HEK293 (cell line): ENCODE results near the gene KCNQ2.
A peak's percentile ranks its signal among the peaks of the same experiment; 100 is the strongest.

ENCODE experiments used
- CTCF ChIA-PET: fragments of 350-600 bp; formaldehyde crosslinking; extraction: SDS; loops from one replicate; lab custom pipeline; 2021; ENCODE audit warnings: antibody characterized with exemption; lab: Yijun Ruan, JAX
- POLR2A ChIA-PET: fragments of 300-600 bp; formaldehyde crosslinking; extraction: SDS; loops from one replicate; lab custom pipeline; 2020; ENCODE audit warnings: antibody characterized with exemption, inconsistent platforms; lab: Yijun Ruan, JAX
- H3K27ac ChIP-seq: fragments of 200-500 bp; sonication (Bioruptor generic); 2 replicates; pipeline ENCODE4 v1.5.1; 2014; ENCODE audit warnings: low read depth, low read length, control low read depth, inconsistent platforms; ENCODE audit errors: extremely low read depth
- H3K36me3 ChIP-seq, 2 experiments: fragments of 200-500 bp in 1 of 2; sonication (Bioruptor generic) in 1 of 2; 1 replicate in 1 of 2; 2 replicates in 1 of 2; pipeline ENCODE4 v1.5.1; 2014 to 2017; ENCODE audit warnings: inconsistent platforms in 2 of 2, low read length in 2 of 2; ENCODE audit not compliant: control insufficient read depth in 2 of 2, insufficient read depth in 1 of 2
- H3K4me1 ChIP-seq: fragments of 200-500 bp; sonication (Bioruptor generic); 2 replicates; pipeline ENCODE4 v1.5.1; 2014; ENCODE audit warnings: mild to moderate bottlenecking, low read length, inconsistent platforms; ENCODE audit not compliant: control insufficient read depth, insufficient read depth
- H3K4me3 ChIP-seq: 2 replicates; pipeline ENCODE4 v1.5.1; 2011; ENCODE audit warnings: low read depth, mild to moderate bottlenecking, control low read depth, low read length, moderate library complexity
- H3K9me3 ChIP-seq: fragments of 200-500 bp; sonication (Bioruptor generic); 2 replicates; pipeline ENCODE4 v1.5.1; 2014; ENCODE audit warnings: low read depth, low read length, inconsistent platforms; ENCODE audit not compliant: control insufficient read depth, insufficient read depth
- CTCF ChIP-seq: fragments of 450-650 bp; formaldehyde crosslinking; IDR thresholded peaks from 2 replicates; pipeline ENCODE4 v1.5.1; 2016; ENCODE audit warnings: missing biosample characterization, missing genetic modification characterization
- EGR2 ChIP-seq: fragments of 450-650 bp; formaldehyde crosslinking; IDR thresholded peaks from 2 replicates; pipeline ENCODE4 v1.5.1; 2016; ENCODE audit warnings: low read depth, missing biosample characterization, missing genetic modification characterization
- GLIS1 ChIP-seq: fragments of 450-650 bp; formaldehyde crosslinking; IDR thresholded peaks from 2 replicates; pipeline ENCODE4 v1.5.1; 2016; ENCODE audit warnings: missing biosample characterization, missing genetic modification characterization
- IKZF3 ChIP-seq: fragments of 450-650 bp; IDR thresholded peaks from 2 replicates; pipeline ENCODE4 v1.5.0; 2018; ENCODE audit warnings: missing biosample characterization, mild to moderate bottlenecking, missing genetic modification characterization, moderate library complexity
- KLF1 ChIP-seq: fragments of 450-650 bp; formaldehyde crosslinking; IDR thresholded peaks from 2 replicates; pipeline ENCODE4 v1.5.1; 2016; ENCODE audit warnings: missing biosample characterization, missing genetic modification characterization
- KLF16 ChIP-seq: fragments of 450-650 bp; formaldehyde crosslinking; IDR thresholded peaks from 2 replicates; pipeline ENCODE4 v1.5.1; 2017; ENCODE audit warnings: missing biosample characterization, missing genetic modification characterization
- KLF8 ChIP-seq: fragments of 450-650 bp; formaldehyde crosslinking; IDR thresholded peaks from 2 replicates; pipeline ENCODE4 v1.5.1; 2016; ENCODE audit warnings: missing biosample characterization, missing genetic modification characterization
- PATZ1 ChIP-seq: fragments of 450-650 bp; formaldehyde crosslinking; IDR thresholded peaks from 2 replicates; pipeline ENCODE4 v1.5.1; 2016; ENCODE audit warnings: missing biosample characterization, missing genetic modification characterization
- SP2 ChIP-seq: fragments of 450-650 bp; formaldehyde crosslinking; IDR thresholded peaks from 2 replicates; pipeline ENCODE4 v1.5.1; 2016; ENCODE audit warnings: missing biosample characterization, missing genetic modification characterization
- SP3 ChIP-seq: fragments of 450-650 bp; formaldehyde crosslinking; IDR thresholded peaks from 2 replicates; pipeline ENCODE4 v1.5.1; 2016; ENCODE audit warnings: missing biosample characterization, missing genetic modification characterization
- YY1 ChIP-seq: fragments of 450-650 bp; formaldehyde crosslinking; IDR thresholded peaks from 2 replicates; pipeline ENCODE4 v1.5.1; 2018; ENCODE audit warnings: missing biosample characterization, missing genetic modification characterization
- ZBTB10 ChIP-seq: fragments of 450-650 bp; formaldehyde crosslinking; IDR thresholded peaks from 2 replicates; pipeline ENCODE4 v1.5.1; 2016; ENCODE audit warnings: missing biosample characterization, missing genetic modification characterization
- ZBTB20 ChIP-seq: fragments of 450-650 bp; formaldehyde crosslinking; IDR thresholded peaks from 2 replicates; pipeline ENCODE4 v1.5.1; 2016; ENCODE audit warnings: missing biosample characterization, missing genetic modification characterization
- ZBTB26 ChIP-seq: fragments of 450-650 bp; formaldehyde crosslinking; optimal IDR thresholded peaks from 2 replicates; pipeline ENCODE3; 2016; ENCODE audit warnings: missing biosample characterization, mild to moderate bottlenecking, missing genetic modification characterization
- ZBTB8A ChIP-seq: fragments of 450-650 bp; formaldehyde crosslinking; IDR thresholded peaks from 2 replicates; pipeline ENCODE4 v1.5.1; 2016; ENCODE audit warnings: missing biosample characterization, missing genetic modification characterization
- ZFHX2 ChIP-seq: fragments of 450-650 bp; formaldehyde crosslinking; conservative IDR thresholded peaks from 2 replicates; pipeline ENCODE4 v1.5.1; 2016; ENCODE audit warnings: missing biosample characterization, missing genetic modification characterization
- ZFP69B ChIP-seq: fragments of 450-650 bp; formaldehyde crosslinking; IDR thresholded peaks from 2 replicates; pipeline ENCODE4 v1.5.1; 2016; ENCODE audit warnings: missing biosample characterization, missing genetic modification characterization
- ZNF114 ChIP-seq: fragments of 450-650 bp; formaldehyde crosslinking; IDR thresholded peaks from 2 replicates; pipeline ENCODE4 v1.5.0; 2017; ENCODE audit warnings: missing biosample characterization, missing genetic modification characterization
- ZNF335 ChIP-seq: fragments of 450-650 bp; formaldehyde crosslinking; conservative IDR thresholded peaks from 2 replicates; pipeline ENCODE4 v1.5.1; 2016; ENCODE audit warnings: missing biosample characterization, missing genetic modification characterization
- ZNF560 ChIP-seq: fragments of 450-650 bp; formaldehyde crosslinking; IDR thresholded peaks from 2 replicates; pipeline ENCODE4 v1.5.1; 2017; ENCODE audit warnings: missing biosample characterization, missing genetic modification characterization, borderline replicate concordance
- ZNF600 ChIP-seq: fragments of 450-650 bp; formaldehyde crosslinking; IDR thresholded peaks from 2 replicates; pipeline ENCODE4 v1.5.1; 2016; ENCODE audit warnings: missing biosample characterization, missing genetic modification characterization
- ZXDB ChIP-seq: fragments of 450-650 bp; formaldehyde crosslinking; IDR thresholded peaks from 2 replicates; pipeline ENCODE4 v1.5.1; 2016; ENCODE audit warnings: missing biosample characterization, missing genetic modification characterization
- TF ChIP-seq, protein P1 (sequence below): fragments of 450-650 bp; formaldehyde crosslinking; IDR thresholded peaks from 2 replicates; pipeline ENCODE4 v1.5.1; 2017; ENCODE audit warnings: missing biosample characterization, mild to moderate bottlenecking, missing genetic modification characterization, moderate library complexity
- TF ChIP-seq, protein P2 (sequence below): fragments of 450-650 bp; formaldehyde crosslinking; IDR thresholded peaks from 2 replicates; pipeline ENCODE4 v1.5.1; 2016; ENCODE audit warnings: missing biosample characterization, missing genetic modification characterization, borderline replicate concordance

Gene KCNQ2

DNA sequence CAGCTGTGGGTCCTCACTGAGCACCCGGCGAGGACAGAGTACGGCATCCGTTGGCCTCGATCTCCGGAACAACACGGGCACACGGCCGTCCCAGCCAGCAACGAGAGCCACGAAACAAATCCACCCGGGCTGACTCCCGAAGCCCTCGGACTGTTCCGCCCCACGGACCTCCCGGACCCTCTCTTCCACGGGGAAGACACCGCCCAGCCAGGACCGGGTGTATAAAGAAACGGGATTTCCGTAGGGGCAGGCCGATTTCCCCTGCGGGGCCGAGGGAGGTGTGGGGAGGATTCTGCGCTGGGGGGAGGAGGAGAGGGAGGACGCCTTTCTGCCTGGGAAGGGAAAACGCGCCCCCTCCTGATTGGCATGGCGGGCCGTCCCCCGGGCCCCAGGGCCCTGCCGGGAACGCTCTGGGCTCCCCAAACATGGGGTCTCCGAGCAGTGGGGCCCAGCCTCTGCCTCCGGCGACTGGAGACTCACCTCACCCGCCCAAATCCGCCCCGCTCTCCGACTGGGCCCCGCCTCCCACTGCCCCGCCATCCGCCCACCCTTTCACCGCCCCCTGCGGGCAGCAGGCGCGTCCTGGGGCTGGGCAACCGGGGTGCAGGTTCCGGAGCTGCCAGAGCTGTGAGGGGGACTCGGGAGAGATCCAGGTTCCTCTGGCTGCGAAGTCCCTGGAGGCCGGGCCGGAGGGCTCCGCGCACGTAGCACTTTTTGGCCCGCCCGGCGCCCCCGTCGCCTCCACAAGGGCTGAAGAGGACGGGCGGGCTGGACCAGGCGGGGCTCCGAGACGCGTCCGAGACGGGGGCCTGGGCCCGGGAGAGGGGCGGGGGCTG, 47.4 kb upstream of the KCNQ2 start:
- Histone ChIP-seq H3K36me3 (peaks cover 0 to 24% of the 10 kb centered on the region in 2 experiments; a peak in 1 of 3 replicates), H3K9me3 (no peaks in the 10 kb centered on the region), H3K4me1 (no peaks in the 10 kb centered on the region), H3K27ac (peak overlapping the region; percentile 38; the same call in 1 of the 2 replicates), H3K4me3 (peak overlapping the region; percentile 45)
- CTCF ChIA-PET = interaction anchor here (1.8 kb wide), 1 partner anchor 23 kb away, joined by 9 read pairs; no protein-coding TSS in a partner anchor
- POLR2A ChIA-PET = interaction anchor here (0.5 to 2.4 kb wide), 13 partner anchors 9 to 691 kb away, joined by 3 to 12 read pairs (median 4); partner anchors contain the start of genes HELZ2 and TPD52L2
- TF ChIP-seq ZBTB26 (tag by site-specific recombination) (peak; percentile 72), GLIS1 (tag by site-specific recombination) (peak; percentile 47), IKZF3 (0 out of 2 replicates have a peak, but pooled peaks have one; percentile 21), ZBTB20 (tag by site-specific recombination) (peak; percentile 86), ZBTB10 (0 out of 2 replicates have a peak, but pooled peaks have one; percentile 59), KLF1 (tag by site-specific recombination) (peak; percentile 83), ZFP69B (tag by site-specific recombination) (peak; percentile 92), CTCF (tag by site-specific recombination) (peak; percentile 71), YY1 (tag by site-specific recombination) (no peak), ZNF560 (tag by site-specific recombination) (no peak), EGR2 (peak; percentile 82), PATZ1 (tag by site-specific recombination) (peak; percentile 68), ZNF114 (tag by site-specific recombination) (no peak), SP2 (tag by site-specific recombination) (peak; percentile 77), ZBTB8A (peak; percentile 100), KLF16 (peak; percentile 97; the same call in 1 of the 2 replicates), KLF8 (tag by site-specific recombination) (peak; percentile 69), ZFHX2 (tag by site-specific recombination) (peak; percentile 91), ZNF335 (tag by site-specific recombination) (peak; percentile 89), ZNF600 (tag by site-specific recombination) (0 out of 2 replicates have a peak, but pooled peaks have one; percentile 5), ZXDB (tag by site-specific recombination) (peak; percentile 52), SP3 (tag by site-specific recombination) (peak; percentile 92)
- TF ChIP-seq, protein P1, sequence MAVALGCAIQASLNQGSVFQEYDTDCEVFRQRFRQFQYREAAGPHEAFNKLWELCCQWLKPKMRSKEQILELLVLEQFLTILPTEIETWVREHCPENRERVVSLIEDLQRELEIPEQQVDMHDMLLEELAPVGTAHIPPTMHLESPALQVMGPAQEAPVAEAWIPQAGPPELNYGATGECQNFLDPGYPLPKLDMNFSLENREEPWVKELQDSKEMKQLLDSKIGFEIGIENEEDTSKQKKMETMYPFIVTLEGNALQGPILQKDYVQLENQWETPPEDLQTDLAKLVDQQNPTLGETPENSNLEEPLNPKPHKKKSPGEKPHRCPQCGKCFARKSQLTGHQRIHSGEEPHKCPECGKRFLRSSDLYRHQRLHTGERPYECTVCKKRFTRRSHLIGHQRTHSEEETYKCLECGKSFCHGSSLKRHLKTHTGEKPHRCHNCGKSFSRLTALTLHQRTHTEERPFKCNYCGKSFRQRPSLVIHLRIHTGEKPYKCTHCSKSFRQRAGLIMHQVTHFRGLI (tag by site-specific recombination) = no peak
- TF ChIP-seq, protein P2, sequence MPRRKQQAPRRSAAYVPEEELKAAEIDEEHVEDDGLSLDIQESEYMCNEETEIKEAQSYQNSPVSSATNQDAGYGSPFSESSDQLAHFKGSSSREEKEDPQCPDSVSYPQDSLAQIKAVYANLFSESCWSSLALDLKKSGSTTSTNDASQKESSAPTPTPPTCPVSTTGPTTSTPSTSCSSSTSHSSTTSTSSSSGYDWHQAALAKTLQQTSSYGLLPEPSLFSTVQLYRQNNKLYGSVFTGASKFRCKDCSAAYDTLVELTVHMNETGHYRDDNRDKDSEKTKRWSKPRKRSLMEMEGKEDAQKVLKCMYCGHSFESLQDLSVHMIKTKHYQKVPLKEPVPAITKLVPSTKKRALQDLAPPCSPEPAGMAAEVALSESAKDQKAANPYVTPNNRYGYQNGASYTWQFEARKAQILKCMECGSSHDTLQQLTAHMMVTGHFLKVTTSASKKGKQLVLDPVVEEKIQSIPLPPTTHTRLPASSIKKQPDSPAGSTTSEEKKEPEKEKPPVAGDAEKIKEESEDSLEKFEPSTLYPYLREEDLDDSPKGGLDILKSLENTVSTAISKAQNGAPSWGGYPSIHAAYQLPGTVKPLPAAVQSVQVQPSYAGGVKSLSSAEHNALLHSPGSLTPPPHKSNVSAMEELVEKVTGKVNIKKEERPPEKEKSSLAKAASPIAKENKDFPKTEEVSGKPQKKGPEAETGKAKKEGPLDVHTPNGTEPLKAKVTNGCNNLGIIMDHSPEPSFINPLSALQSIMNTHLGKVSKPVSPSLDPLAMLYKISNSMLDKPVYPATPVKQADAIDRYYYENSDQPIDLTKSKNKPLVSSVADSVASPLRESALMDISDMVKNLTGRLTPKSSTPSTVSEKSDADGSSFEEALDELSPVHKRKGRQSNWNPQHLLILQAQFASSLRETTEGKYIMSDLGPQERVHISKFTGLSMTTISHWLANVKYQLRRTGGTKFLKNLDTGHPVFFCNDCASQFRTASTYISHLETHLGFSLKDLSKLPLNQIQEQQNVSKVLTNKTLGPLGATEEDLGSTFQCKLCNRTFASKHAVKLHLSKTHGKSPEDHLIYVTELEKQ (tag by site-specific recombination) = no peak
